Activated B cell treated with CpG ODN at 0.5 μM for 24 hours (primary cell): ENCODE measurements around the gene C17orf75. TPM values are rescaled to one million over a fixed set of nuclear protein-coding genes. Genes with fewer than 3 reads are reported as not detected.

ENCODE experiments used
- ATAC-seq: fragments of 200-7000 bp; cut with Tn5 transposase; one replicate; pipeline ENCODE4 v1.10.0; 2021; ENCODE audit warnings: low read depth, mild to moderate bottlenecking, moderate library complexity
- CTCF ChIA-PET: fragments of 350-600 bp; sonication (Branson Sonifier 250); formaldehyde crosslinking; loops from one replicate; lab custom pipeline; 2021; ENCODE audit warnings: antibody characterized with exemption; lab: Charles Lee
- POLR2A ChIA-PET: fragments of 350-600 bp; sonication (Branson Sonifier 250); formaldehyde crosslinking; loops from one replicate; lab custom pipeline; 2021; ENCODE audit warnings: antibody characterized with exemption; lab: Charles Lee
- DNase-seq: peaks from one replicate; pipeline ENCODE4 v3.0.0; 2022
- H3K27ac Mint-ChIP-seq: one replicate; pipeline ENCODE4 v1.8.0; 2020; ENCODE audit warnings: mixed read lengths
- H3K27me3 Mint-ChIP-seq: one replicate; pipeline ENCODE4 v1.8.0; 2021; ENCODE audit warnings: mixed read lengths
- H3K36me3 Mint-ChIP-seq: one replicate; pipeline ENCODE4 v1.8.0; 2021; ENCODE audit warnings: low read depth, mixed read lengths
- H3K4me1 Mint-ChIP-seq: one replicate; pipeline ENCODE4 v1.8.0; 2021; ENCODE audit warnings: mixed read lengths
- H3K4me3 Mint-ChIP-seq: one replicate; pipeline ENCODE4 v1.8.0; 2020; ENCODE audit warnings: mild to moderate bottlenecking, mixed read lengths
- H3K9me3 Mint-ChIP-seq: one replicate; pipeline ENCODE4 v1.8.0; 2020; ENCODE audit warnings: mixed read lengths
- CTCF ChIP-seq: fragments of 200-600 bp; IDR thresholded peaks from one replicate; pipeline ENCODE4 v1.8.0; 2022; ENCODE audit warnings: antibody characterized with exemption, mild to moderate bottlenecking
- intact Hi-C: fragments of 100-400 bp; cut with micrococcal nuclease; formaldehyde crosslinking; loops from one replicate; pipeline ENCODE4 v1.15.1; 2024
- total RNA-seq: library from RNA; stranded (reverse); gene quantifications from 2 replicates; pipeline ENCODE4 v1.2.3, GENCODE V29; 2022

The C17orf75 gene
- total RNA-seq, 1 donor from 2014 or later, result 23.0 TPM

GRCh38 chr17:32350666-32351418 lies 8.9 kb upstream of the C17orf75 start:
- ATAC-seq (peak; percentile 15), DNase-seq (no peak)
- TF ChIP-seq CTCF, result no peak
- CTCF ChIA-PET, result interaction anchor here (1.0 to 1.6 kb wide), 3 partner anchors 31 to 98 kb away, joined by 3 to 6 read pairs (median 5); partner anchors contain the start of gene PSMD11
- Mint-ChIP-seq H3K9me3 (no peaks in the 10 kb centered on the region), H3K4me1 (peaks cover 48% of the 10 kb centered on the region), H3K4me3 (peak overlapping the region; percentile 98), H3K27me3 (no peaks in the 10 kb centered on the region), H3K36me3 (peaks cover 53% of the 10 kb centered on the region), H3K27ac (peak overlapping the region; percentile 99)
- POLR2A ChIA-PET, result interaction anchor here (0.6 to 2.0 kb wide), 16 partner anchors 9 to 1030 kb away, joined by 3 to 31 read pairs (median 4); partner anchors contain the start of genes C17orf75, LRRC37B and PSMD11
- intact Hi-C loops, result loop anchor here (1.0 kb wide), 5 partner anchors 9 to 172 kb away; partner anchors contain the start of genes C17orf75 and PSMD11

- ChIA-PET CTCF (interaction anchor here (1.0 to 1.6 kb wide), 3 partner anchors 31 to 97 kb away, joined by 3 to 6 read pairs (median 5); partner anchors contain the start of gene PSMD11), POLR2A (interaction anchor here (0.7 to 2.0 kb wide), 8 partner anchors 8 to 343 kb away, joined by 3 to 31 read pairs (median 4); partner anchors contain the start of genes C17orf75, LRRC37B and PSMD11)
- H3K27me3 Mint-ChIP-seq, result no peaks in the 10 kb centered on the region
- intact Hi-C loops, result loop anchor here (1.0 kb wide), 5 partner anchors 8 to 173 kb away; partner anchors contain the start of genes C17orf75 and PSMD11
- TF ChIP-seq CTCF, result no peak
- DNase-seq (peak; percentile 89), ATAC-seq (peak; percentile 98)
- H3K9me3 Mint-ChIP-seq, result no peaks in the 10 kb centered on the region
- peaks cover 45% of the 10 kb centered on the region for H3K36me3 Mint-ChIP-seq
- H3K27ac Mint-ChIP-seq, result peak within 1 kb of the TSS; percentile 99
- peak within 1 kb of the TSS; percentile 98 for H3K4me3 Mint-ChIP-seq
- peaks cover 40% of the 10 kb centered on the region for H3K4me1 Mint-ChIP-seq
Observed at GRCh38 chr17:32349854-32350665, 8.1 kb upstream of the C17orf75 start, which contains the start of gene ZNF207. ZNF207 (plus strand) TSS chr17:32350157; CDS start chr17:32350286, 129 bp downstream.

- intact Hi-C loops, result no loop called here
- ChIA-PET CTCF (no interaction called here), POLR2A (no interaction called here)
- no peak for DNase-seq
- Mint-ChIP-seq H3K27ac (peak overlapping the region; percentile 99), H3K9me3 (no peaks in the 10 kb centered on the region), H3K27me3 (no peaks in the 10 kb centered on the region), H3K4me1 (peaks cover 35% of the 10 kb centered on the region), H3K4me3 (peak overlapping the region; percentile 98), H3K36me3 (peaks cover 39% of the 10 kb centered on the region)
- no peak for TF ChIP-seq CTCF
- no peak for ATAC-seq
Observed at GRCh38 chr17:32349503-32349853, 7.5 kb upstream of the C17orf75 start.

- no peak for TF ChIP-seq CTCF
- Mint-ChIP-seq H3K4me1 (peaks cover 30% of the 10 kb centered on the region), H3K4me3 (peak overlapping the region; percentile 57), H3K36me3 (peaks cover 32% of the 10 kb centered on the region), H3K9me3 (no peaks in the 10 kb centered on the region), H3K27ac (peak overlapping the region; percentile 53), H3K27me3 (no peaks in the 10 kb centered on the region)
- CTCF ChIA-PET, result no interaction called here
- POLR2A ChIA-PET, result interaction anchor here (0.5 kb wide), 1 partner anchor 35 kb away, joined by 3 read pairs; no protein-coding TSS in a partner anchor
- intact Hi-C loops, result no loop called here
- ATAC-seq (no peak), DNase-seq (no peak)
Observed at GRCh38 chr17:32348483-32348800, 6.5 kb upstream of the C17orf75 start.
